ENCODE data around the gene IFNL2. TPM values are rescaled to one million over a fixed set of nuclear protein-coding genes. Genes with fewer than 3 reads are reported as not detected.

IFNL2 gene
- total RNA-seq, 1 experiment from 2014 or later: not detected

GRCh38 chr19:39253374-39254149 is 14.6 kb upstream of the IFNL2 start:
- Histone ChIP-seq H3K27me3 (replicated peaks; ENCODE audit: control insufficient read depth, insufficient read depth, low read length) (no peaks in the 10 kb centered on the region), H3K4me3 (ENCODE audit: low read depth, low read length) (no peak overlapping the region), H3K36me3 (ENCODE audit: control insufficient read depth, insufficient read depth, low read length) (no peaks in the 10 kb centered on the region), H3K9me3 (0 out of 2 replicates have a peak, but pooled peaks cover 8% of the 10 kb centered on the region), H3K4me1 (peaks cover 58% of the 10 kb centered on the region)
- H3K4me1 Mint-ChIP-seq (ENCODE audit: low read depth, unreplicated experiment): peaks cover 45% of the 10 kb centered on the region
- BruUV-seq (replicated peaks): no TSS peak
- no peak for DNase-seq
- H3K36me3 Mint-ChIP-seq (ENCODE audit: insufficient read depth, unreplicated experiment): peaks cover 25% of the 10 kb centered on the region
- H3K9me3 Mint-ChIP-seq (ENCODE audit: unreplicated experiment): peaks cover 12% of the 10 kb centered on the region
- H3K4me3 Mint-ChIP-seq (ENCODE audit: unreplicated experiment): no peak overlapping the region
- intact Hi-C loops (cut with micrococcal nuclease; ENCODE audit: unreplicated experiment): no loop called here
- no peaks in the 10 kb centered on the region for H3K27me3 Mint-ChIP-seq (ENCODE audit: insufficient read depth, unreplicated experiment)
- TF ChIP-seq, protein P1, sequence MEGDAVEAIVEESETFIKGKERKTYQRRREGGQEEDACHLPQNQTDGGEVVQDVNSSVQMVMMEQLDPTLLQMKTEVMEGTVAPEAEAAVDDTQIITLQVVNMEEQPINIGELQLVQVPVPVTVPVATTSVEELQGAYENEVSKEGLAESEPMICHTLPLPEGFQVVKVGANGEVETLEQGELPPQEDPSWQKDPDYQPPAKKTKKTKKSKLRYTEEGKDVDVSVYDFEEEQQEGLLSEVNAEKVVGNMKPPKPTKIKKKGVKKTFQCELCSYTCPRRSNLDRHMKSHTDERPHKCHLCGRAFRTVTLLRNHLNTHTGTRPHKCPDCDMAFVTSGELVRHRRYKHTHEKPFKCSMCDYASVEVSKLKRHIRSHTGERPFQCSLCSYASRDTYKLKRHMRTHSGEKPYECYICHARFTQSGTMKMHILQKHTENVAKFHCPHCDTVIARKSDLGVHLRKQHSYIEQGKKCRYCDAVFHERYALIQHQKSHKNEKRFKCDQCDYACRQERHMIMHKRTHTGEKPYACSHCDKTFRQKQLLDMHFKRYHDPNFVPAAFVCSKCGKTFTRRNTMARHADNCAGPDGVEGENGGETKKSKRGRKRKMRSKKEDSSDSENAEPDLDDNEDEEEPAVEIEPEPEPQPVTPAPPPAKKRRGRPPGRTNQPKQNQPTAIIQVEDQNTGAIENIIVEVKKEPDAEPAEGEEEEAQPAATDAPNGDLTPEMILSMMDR (IDR thresholded peaks at IDR 0.05; ENCODE audit: insufficient read depth in 1 of 2, low read depth in 1 of 2, low read length in 1 of 2, severe bottlenecking in 1 of 2, unreplicated experiment in 1 of 2): no peak
- ChIA-PET CTCF (no interaction called here), POLR2A (no interaction called here)
- no peak overlapping the region for H3K27ac Mint-ChIP-seq (ENCODE audit: unreplicated experiment)

- peak overlapping the region; percentile 58 for H3K27ac Mint-ChIP-seq (ENCODE audit: unreplicated experiment)
- Histone ChIP-seq H3K36me3 (ENCODE audit: control insufficient read depth, insufficient read depth, low read length) (no peaks in the 10 kb centered on the region), H3K4me3 (ENCODE audit: low read depth, low read length) (no peak overlapping the region), H3K4me1 (peaks cover 66% of the 10 kb centered on the region), H3K27me3 (replicated peaks; ENCODE audit: control insufficient read depth, insufficient read depth, low read length) (no peaks in the 10 kb centered on the region), H3K9me3 (0 out of 2 replicates have a peak, but pooled peaks cover 8% of the 10 kb centered on the region)
- H3K27me3 Mint-ChIP-seq (ENCODE audit: insufficient read depth, unreplicated experiment): no peaks in the 10 kb centered on the region
- TF ChIP-seq, protein P1 (IDR thresholded peaks at IDR 0.05; ENCODE audit: insufficient read depth in 1 of 2, low read depth in 1 of 2, low read length in 1 of 2, severe bottlenecking in 1 of 2, unreplicated experiment in 1 of 2): no peak
- no peak overlapping the region for H3K4me3 Mint-ChIP-seq (ENCODE audit: unreplicated experiment)
- CTCF ChIA-PET: no interaction called here
- intact Hi-C loops (cut with micrococcal nuclease; ENCODE audit: unreplicated experiment): no loop called here
- BruUV-seq (replicated peaks): TSS peak; percentile 40
- H3K36me3 Mint-ChIP-seq (ENCODE audit: insufficient read depth, unreplicated experiment): peaks cover 25% of the 10 kb centered on the region
- POLR2A ChIA-PET: no interaction called here
- H3K4me1 Mint-ChIP-seq (ENCODE audit: low read depth, unreplicated experiment): peaks cover 52% of the 10 kb centered on the region
- DNase-seq: peak; percentile 78 to 90
- H3K9me3 Mint-ChIP-seq (ENCODE audit: unreplicated experiment): peaks cover 12% of the 10 kb centered on the region
These were observed 13.5 kb upstream of the IFNL2 start for GRCh38 chr19:39254531-39255345.

GRCh38 chr19:39257227-39257626 is 11.0 kb upstream of the IFNL2 start:
- Mint-ChIP-seq H3K4me3 (ENCODE audit: unreplicated experiment) (no peak overlapping the region), H3K27me3 (ENCODE audit: insufficient read depth, unreplicated experiment) (no peaks in the 10 kb centered on the region), H3K9me3 (ENCODE audit: unreplicated experiment) (peaks cover 4% of the 10 kb centered on the region), H3K4me1 (ENCODE audit: low read depth, unreplicated experiment) (peaks cover 48% of the 10 kb centered on the region), H3K27ac (ENCODE audit: unreplicated experiment) (peak overlapping the region; percentile 93), H3K36me3 (ENCODE audit: insufficient read depth, unreplicated experiment) (peaks cover 25% of the 10 kb centered on the region)
- CTCF ChIA-PET: no interaction called here
- Histone ChIP-seq H3K36me3 (ENCODE audit: control insufficient read depth, insufficient read depth, low read length) (no peaks in the 10 kb centered on the region), H3K27me3 (replicated peaks; ENCODE audit: control insufficient read depth, insufficient read depth, low read length) (no peaks in the 10 kb centered on the region), H3K9me3 (0 out of 2 replicates have a peak, but pooled peaks cover 8% of the 10 kb centered on the region), H3K4me1 (peaks cover 77% of the 10 kb centered on the region), H3K4me3 (ENCODE audit: low read depth, low read length) (no peak overlapping the region)
- intact Hi-C loops (cut with micrococcal nuclease; ENCODE audit: unreplicated experiment): no loop called here
- POLR2A ChIA-PET: no interaction called here
- DNase-seq: no peak
- TSS peak; percentile 84 for BruUV-seq (replicated peaks)
- TF ChIP-seq, protein P1 (IDR thresholded peaks at IDR 0.05; ENCODE audit: insufficient read depth in 1 of 2, low read depth in 1 of 2, low read length in 1 of 2, severe bottlenecking in 1 of 2, unreplicated experiment in 1 of 2): no peak
